Erythroblast (primary cell): ENCODE data around the gene NPRL2.

Experiments used
- GATA1 ChIP-seq: IDR thresholded peaks from 2 replicates; pipeline ENCODE4 v1.6.1; 2011; ENCODE audit warnings: low read depth, mild to moderate bottlenecking, control low read depth, low read length, moderate library complexity
- POLR2A ChIP-seq: IDR thresholded peaks from 2 replicates; pipeline ENCODE4 v1.6.1; 2011; ENCODE audit warnings: mild to moderate bottlenecking, low read length

DNA sequence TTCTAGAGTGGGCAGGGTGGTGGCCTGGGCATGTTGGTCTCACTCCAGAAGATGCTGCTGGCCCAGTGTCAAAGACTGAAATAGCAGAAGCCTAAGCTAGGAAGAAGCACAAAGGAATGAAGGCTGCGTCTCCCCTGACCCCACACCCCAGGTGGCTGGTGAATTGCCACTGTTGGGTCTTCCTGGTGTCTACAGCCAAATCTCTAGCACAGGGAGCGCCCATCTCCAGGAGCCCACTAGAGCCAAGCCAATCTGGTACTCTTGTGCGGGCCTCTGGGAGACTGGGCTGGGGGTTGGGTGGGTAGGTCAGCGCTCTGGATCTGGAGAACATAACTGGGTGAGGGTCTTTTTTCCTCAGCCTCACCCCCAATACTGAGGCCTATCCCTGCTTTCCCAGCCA lies 23.4 kb downstream of the NPRL2 start:
- TF ChIP-seq POLR2A (no peak), GATA1 (no peak)
